AG04450 (cell line): ENCODE results near the gene FER1L5. TPM values are rescaled to one million over a fixed set of nuclear protein-coding genes. Genes with fewer than 3 reads are reported as not detected.

ENCODE experiments used
- CTCF ChIA-PET: fragments of 300-600, 350-600 bp; formaldehyde crosslinking; extraction: SDS; loops from one replicate; lab custom pipeline; 2022; ENCODE audit warnings: antibody characterized with exemption, inconsistent platforms; lab: Charles Lee
- POLR2A ChIA-PET: fragments of 350-600 bp; formaldehyde crosslinking; extraction: SDS; loops from one replicate; lab custom pipeline; 2021; ENCODE audit warnings: antibody characterized with exemption, inconsistent platforms; lab: Yijun Ruan, JAX
- DNase-seq: peaks from one replicate; pipeline ENCODE4 v3.0.0-alpha.2; 2011; ENCODE audit warnings: low read depth, low spot score
- H3K27ac ChIP-seq: one replicate; pipeline ENCODE4 v1.5.1; 2012; ENCODE audit warnings: low read depth, low read length, control low read depth
- H3K27me3 ChIP-seq: one replicate; pipeline ENCODE4 v1.6.0; 2012; ENCODE audit warnings: low read length; ENCODE audit not compliant: control insufficient read depth, insufficient read depth
- H3K4me3 ChIP-seq: 2 replicates; pipeline ENCODE4 v1.5.1; 2011; ENCODE audit warnings: mild to moderate bottlenecking, low read depth, low read length, control low read depth
- H3K9me3 ChIP-seq: 2 replicates; pipeline ENCODE4 v1.5.1; 2012; ENCODE audit warnings: low read length; ENCODE audit not compliant: control insufficient read depth, insufficient read depth
- CTCF ChIP-seq: IDR thresholded peaks from 2 replicates; pipeline ENCODE4 v1.5.1; 2011; ENCODE audit warnings: low read depth, low read length, control low read depth, inconsistent platforms
- polyA plus RNA-seq: library from polyadenylated mRNA; depleted of rRNA; stranded (reverse); fragments of >200 nt; gene quantifications from 2 replicates; pipeline ENCODE4 v1.2.3, GENCODE V29; 2011

Gene FER1L5
- polyA plus RNA-seq, 1 experiment: 0.17 TPM

- H3K27me3 ChIP-seq: no peaks in the 10 kb centered on the region
These were observed 13.0 kb downstream of the FER1L5 start for GRCh38 chr2:96655526-96655925.

GRCh38 chr2:96656540-96656939 is 14.0 kb downstream of the FER1L5 start:
- no peak for DNase-seq
- H3K27me3 ChIP-seq: no peaks in the 10 kb centered on the region
- POLR2A ChIA-PET: no interaction called here
- no peaks in the 10 kb centered on the region for H3K9me3 ChIP-seq
- TF ChIP-seq CTCF: no peak
- H3K4me3 ChIP-seq: no peak overlapping the region
- CTCF ChIA-PET: no interaction called here
- no peak overlapping the region for H3K27ac ChIP-seq

More at GRCh38 chr2:96655526-96655925, 13.0 kb downstream of the FER1L5 start:
- H3K27ac ChIP-seq: no peak overlapping the region
- no peak overlapping the region for H3K4me3 ChIP-seq
- ChIA-PET CTCF (no interaction called here), POLR2A (no interaction called here)
- no peak for TF ChIP-seq CTCF
- DNase-seq: no peak
- H3K9me3 ChIP-seq: no peaks in the 10 kb centered on the region

GRCh38 chr2:96661324-96661723 is 18.8 kb downstream of the FER1L5 start:
- TF ChIP-seq CTCF: no peak
- H3K27me3 ChIP-seq: no peaks in the 10 kb centered on the region
- no peaks in the 10 kb centered on the region for H3K9me3 ChIP-seq
- ChIA-PET POLR2A (no interaction called here), CTCF (no interaction called here)
- no peak overlapping the region for H3K4me3 ChIP-seq
- no peak for DNase-seq
- H3K27ac ChIP-seq: no peak overlapping the region

- Histone ChIP-seq H3K4me3 (no peak overlapping the region), H3K27ac (no peak overlapping the region), H3K27me3 (no peaks in the 10 kb centered on the region), H3K9me3 (no peaks in the 10 kb centered on the region)
- ChIA-PET CTCF (no interaction called here), POLR2A (no interaction called here)
- DNase-seq: no peak
- TF ChIP-seq CTCF: no peak
These were observed 19.8 kb downstream of the FER1L5 start for GRCh38 chr2:96662360-96662759.

GRCh38 chr2:96663177-96663576 is 20.6 kb downstream of the FER1L5 start:
- H3K27ac ChIP-seq: no peak overlapping the region
- H3K4me3 ChIP-seq: no peak overlapping the region
- no peak for DNase-seq
- ChIA-PET POLR2A (no interaction called here), CTCF (no interaction called here)
- TF ChIP-seq CTCF: no peak
- H3K9me3 ChIP-seq: no peaks in the 10 kb centered on the region
- no peaks in the 10 kb centered on the region for H3K27me3 ChIP-seq
